Mammary epithelial cell (primary cell): Measurements from ENCODE around the gene PXT1.

Experiments used
- EZH2 ChIP-seq: IDR thresholded peaks from 2 replicates; pipeline ENCODE4 v1.6.1; 2012; ENCODE audit warnings: low read length, inconsistent platforms, borderline replicate concordance
- TF ChIP-seq, protein P1 (sequence below), 2 donors: IDR thresholded peaks in 1 of 2; conservative IDR thresholded peaks in 1 of 2; 2 replicates each; pipeline ENCODE4 v1.5.1; 2011 to 2012; ENCODE audit warnings: inconsistent platforms in 2 of 2, low read length in 2 of 2, mild to moderate bottlenecking in 2 of 2, control low read depth in 1 of 2, low read depth in 1 of 2; ENCODE audit not compliant: insufficient read depth in 1 of 2; ENCODE audit errors: extremely low read depth in 1 of 2

DNA sequence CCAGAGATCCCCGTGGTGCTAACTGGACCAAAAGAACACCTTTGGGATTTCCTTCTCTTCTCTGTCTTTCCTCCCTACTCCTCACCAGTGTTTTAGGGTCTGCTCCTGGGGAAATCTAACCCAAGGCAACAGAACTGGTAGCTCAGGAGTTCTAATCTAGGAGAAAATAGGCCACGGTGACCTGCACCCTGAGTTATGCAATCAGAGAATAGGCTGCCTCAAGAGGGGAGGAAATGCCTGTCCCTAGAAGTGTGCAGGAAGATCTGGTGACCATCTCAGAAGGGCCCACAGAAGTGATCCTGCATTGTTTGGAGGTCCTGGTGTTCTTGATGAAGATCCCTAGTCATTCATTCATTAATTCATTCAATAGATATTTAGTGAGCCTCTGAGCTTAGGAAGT is 58.6 kb downstream of the PXT1 start:
- TF ChIP-seq, protein P1, sequence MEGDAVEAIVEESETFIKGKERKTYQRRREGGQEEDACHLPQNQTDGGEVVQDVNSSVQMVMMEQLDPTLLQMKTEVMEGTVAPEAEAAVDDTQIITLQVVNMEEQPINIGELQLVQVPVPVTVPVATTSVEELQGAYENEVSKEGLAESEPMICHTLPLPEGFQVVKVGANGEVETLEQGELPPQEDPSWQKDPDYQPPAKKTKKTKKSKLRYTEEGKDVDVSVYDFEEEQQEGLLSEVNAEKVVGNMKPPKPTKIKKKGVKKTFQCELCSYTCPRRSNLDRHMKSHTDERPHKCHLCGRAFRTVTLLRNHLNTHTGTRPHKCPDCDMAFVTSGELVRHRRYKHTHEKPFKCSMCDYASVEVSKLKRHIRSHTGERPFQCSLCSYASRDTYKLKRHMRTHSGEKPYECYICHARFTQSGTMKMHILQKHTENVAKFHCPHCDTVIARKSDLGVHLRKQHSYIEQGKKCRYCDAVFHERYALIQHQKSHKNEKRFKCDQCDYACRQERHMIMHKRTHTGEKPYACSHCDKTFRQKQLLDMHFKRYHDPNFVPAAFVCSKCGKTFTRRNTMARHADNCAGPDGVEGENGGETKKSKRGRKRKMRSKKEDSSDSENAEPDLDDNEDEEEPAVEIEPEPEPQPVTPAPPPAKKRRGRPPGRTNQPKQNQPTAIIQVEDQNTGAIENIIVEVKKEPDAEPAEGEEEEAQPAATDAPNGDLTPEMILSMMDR (conservative IDR thresholded peaks at IDR 0.05 in 1 of 2, IDR thresholded peaks at IDR 0.05 in 1 of 2; ENCODE audit: extremely low read depth in 1 of 2, insufficient read depth in 1 of 2, low read depth in 1 of 2, low read length in 2 of 2) = no peak
- TF ChIP-seq EZH2 = no peak
